K562 (cell line): ENCODE results near the gene EXO5. TPM values are rescaled to one million over a fixed set of nuclear protein-coding genes. Genes with fewer than 3 reads are reported as not detected.

Experiments
- FOXO4 ChIP-seq: fragments of 450-650 bp; formaldehyde crosslinking; IDR thresholded peaks from 2 replicates; pipeline ENCODE4 v1.4.0; 2020; ENCODE audit warnings: mild to moderate bottlenecking, moderate library complexity
- HMBOX1 ChIP-seq: sonication (generic); IDR thresholded peaks from 2 replicates; pipeline ENCODE4 v1.6.1; 2016
- HMGN3 ChIP-seq: IDR thresholded peaks from 2 replicates; pipeline ENCODE4 v1.6.1; 2011; ENCODE audit warnings: borderline replicate concordance, low read depth, mild to moderate bottlenecking, mixed read lengths, low read length; ENCODE audit not compliant: insufficient read length; ENCODE audit errors: extremely low read depth
- HNRNPK ChIP-seq: fragments of 200-400 bp; formaldehyde crosslinking; IDR thresholded peaks from one replicate; pipeline ENCODE4 v1.6.1; 2018; ENCODE audit warnings: mild to moderate bottlenecking, low read depth, low read length; ENCODE audit not compliant: poor library complexity, severe bottlenecking
- HSF4 ChIP-seq: fragments of 250-450 bp; sonication (Bioruptor Pico); IDR thresholded peaks from 2 replicates; pipeline ENCODE4 v2.1.2; 2022; ENCODE audit warnings: mild to moderate bottlenecking, moderate library complexity, borderline replicate concordance
- IRF2 ChIP-seq: sonication (generic); formaldehyde crosslinking; IDR thresholded peaks from 2 replicates; pipeline ENCODE4 v1.8.1; 2022; ENCODE audit warnings: mild to moderate bottlenecking, missing genetic modification reagents
- MGA ChIP-seq: fragments of 450-650 bp; IDR thresholded peaks from 2 replicates; pipeline ENCODE4 v1.6.1; 2016; ENCODE audit warnings: mild to moderate bottlenecking, moderate library complexity
- PURB ChIP-seq: sonication (generic); formaldehyde crosslinking; IDR thresholded peaks from 2 replicates; pipeline ENCODE4 v1.9.0; 2021; ENCODE audit warnings: low read depth, mild to moderate bottlenecking, missing genetic modification reagents
- RHOXF2B ChIP-seq: fragments of 250-450 bp; sonication (Bioruptor Pico); conservative IDR thresholded peaks from 2 replicates; pipeline ENCODE4 v1.5.1; 2021
- U2AF1 ChIP-seq: fragments of 200-400 bp; formaldehyde crosslinking; optimal IDR thresholded peaks from 2 replicates; pipeline ENCODE3; 2017; ENCODE audit warnings: mild to moderate bottlenecking, low read depth, low read length, moderate library complexity
- ZFPM2 ChIP-seq: fragments of 250-450 bp; sonication (Bioruptor Pico); IDR thresholded peaks from 2 replicates; pipeline ENCODE4 v1.5.1; 2022; ENCODE audit warnings: mild to moderate bottlenecking
- ZNF134 ChIP-seq: fragments of 250-450 bp; sonication (Bioruptor Pico); conservative IDR thresholded peaks from 2 replicates; pipeline ENCODE4 v1.4.0; 2020
- ZNF699 ChIP-seq: fragments of 250-450 bp; sonication (Bioruptor Pico); IDR thresholded peaks from 2 replicates; pipeline ENCODE4 v1.8.0; 2021; ENCODE audit warnings: mild to moderate bottlenecking, moderate library complexity; ENCODE audit not compliant: insufficient replicate concordance
- polyA plus RNA-seq, 8 experiments: library from polyadenylated mRNA; depleted of rRNA in 4 of 8; stranded (reverse) in 5 of 8; unstranded in 3 of 8; fragments of >200 nt; fragmentation: Nextera tagmentation in 2 of 8; fragmentation: Illumina TruSeq in 1 of 8; extraction: Ambion mirVana in 2 of 8; extraction: Trizol in 1 of 8; gene quantifications; 2 replicates each; pipeline versions ENCODE4 v1.2.1 to v1.2.3, GENCODE V29; 2011 to 2014; ENCODE audit warnings: inconsistent platforms in 1 of 8, missing spikeins in 1 of 8
- total RNA-seq, 7 experiments: library from RNA; depleted of rRNA in 6 of 7; stranded (reverse); fragments of >200 nt in 6 of 7; fragmentation: Illumina TruSeq in 2 of 7; extraction: Trizol in 2 of 7; gene quantifications; 2 replicates each; pipeline versions ENCODE4 v1.2.1 to v1.2.3, GENCODE V29; 2011 to 2021; ENCODE audit warnings: low replicate concordance in 1 of 7

EXO5 gene
- total and polyA plus RNA-seq, 9 of the 15 experiments (the other 6 are each of a cell fraction or from before 2014, with no cell fraction given): 1.1 to 4.3 (median 2.8) TPM

DNA sequence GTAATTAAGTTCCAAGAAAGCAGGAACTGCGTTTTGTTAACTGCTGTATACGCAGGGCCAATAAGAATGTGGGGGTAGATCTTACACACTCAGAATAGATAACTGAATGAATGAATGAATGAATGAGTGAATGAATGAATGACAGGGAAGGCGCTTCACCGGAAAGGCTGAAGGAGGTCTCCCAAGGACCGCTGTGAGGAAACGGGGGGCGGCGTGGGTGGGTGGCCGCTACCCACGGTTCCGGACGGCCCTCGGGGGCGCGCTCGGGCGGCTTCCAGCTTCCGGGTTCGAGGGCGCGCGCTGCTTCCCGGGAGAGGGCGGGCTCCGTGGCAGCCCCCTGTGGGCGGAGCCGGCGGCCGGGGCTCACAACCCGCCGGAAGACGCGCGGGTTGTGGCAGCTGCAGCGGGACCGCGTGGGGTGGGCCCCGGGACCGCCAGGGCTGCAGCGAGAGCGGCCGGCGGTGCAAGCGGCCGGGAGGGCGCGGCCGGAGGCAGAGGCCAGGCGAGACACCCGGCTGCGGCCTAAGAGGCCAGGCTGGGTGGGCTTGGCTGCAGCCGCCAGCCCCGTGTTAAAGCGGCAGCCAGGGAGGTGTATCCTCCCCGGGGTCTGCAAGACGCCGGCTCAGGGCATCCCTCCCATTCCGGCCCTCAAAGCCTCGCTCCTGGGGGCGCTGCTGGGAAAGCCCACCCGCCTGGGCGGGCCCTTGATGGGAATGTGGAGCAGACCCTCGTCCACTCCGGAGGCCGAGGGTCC lies 31.5 kb upstream of the EXO5 start, which contains the start of gene ZFP69 (continued):
- peak; percentile 64 for TF ChIP-seq MGA
- no peak for TF ChIP-seq RHOXF2B (CRISPR knock-in tag)
- no peak for TF ChIP-seq ZNF699
- peak; percentile 61; the same call in 1 of the 2 replicates for TF ChIP-seq IRF2 (CRISPR knock-in tag)
- no peak for TF ChIP-seq HSF4 (CRISPR knock-in tag)
- TF ChIP-seq HNRNPK: no peak
- no peak for TF ChIP-seq ZNF134 (CRISPR knock-in tag)
- no peak for TF ChIP-seq HMBOX1
- TF ChIP-seq ZFPM2 (CRISPR knock-in tag): 0 out of 2 replicates have a peak, but pooled peaks have one; percentile 63
- TF ChIP-seq HMGN3: peak; percentile 72
- no peak for TF ChIP-seq FOXO4 (CRISPR knock-in tag)
- peak; percentile 65 for TF ChIP-seq U2AF1
- no peak for TF ChIP-seq PURB (CRISPR knock-in tag)
